Pancreas (tissue), 10 donors: ENCODE measurements around the gene TOR3A. TPM values are rescaled to one million over a fixed set of nuclear protein-coding genes. Genes with fewer than 3 reads are reported as not detected.

Source experiments
- ATAC-seq, 4 donors: fragments of 200-7000 bp; cut with Tn5 transposase; one replicate each; pipeline versions ENCODE4 v1.8.0 to v1.9.1; 2020; ENCODE audit warnings: mild to moderate bottlenecking in 4 of 4, moderate library complexity in 4 of 4
- DNase-seq, 6 donors: peaks; one replicate each; pipeline ENCODE4 v3.0.0-alpha.2; 2020
- FAIRE-seq: peaks from 2 replicates; lab custom pipeline; 2012; peaks lifted over from hg19 to GRCh38; lab: Jason Lieb, UNC
- H3K27ac ChIP-seq, 4 donors: fragments of 200-600 bp; sonication (generic); 1 replicate in 3 of 4; 2 replicates in 1 of 4; pipeline versions ENCODE4 v1.5.0 to v1.8.0; 2020
- H3K27me3 ChIP-seq, 4 donors: fragments of 200-600 bp; one replicate each; pipeline ENCODE4 v1.8.0; 2021
- H3K36me3 ChIP-seq, 3 donors: fragments of 200-600 bp; sonication (generic) in 1 of 3; one replicate each; pipeline versions ENCODE4 v1.5.0 to v1.8.0; 2020 to 2021
- H3K4me1 ChIP-seq, 3 donors: fragments of 200-600 bp; one replicate each; pipeline ENCODE4 v1.8.0; 2021
- H3K4me3 ChIP-seq, 4 donors: fragments of 200-600 bp; sonication (generic) in 2 of 4; one replicate each; pipeline versions ENCODE4 v1.5.0 to v1.8.0; 2020 to 2021
- H3K9me3 ChIP-seq, 4 donors: fragments of 200-600 bp; one replicate each; pipeline ENCODE4 v1.8.0; 2021
- CTCF ChIP-seq, 4 donors: fragments of 200-600 bp; sonication (generic) in 3 of 4; IDR thresholded peaks; one replicate each; pipeline versions ENCODE4 v1.5.0 to v1.8.0; 2021; ENCODE audit warnings: antibody characterized with exemption in 4 of 4
- WGBS, 2 donors: extraction: QIAGEN DNeasy Blood & Tissue Kit; methylation state at CpG; one replicate each; pipeline ENCODE4 v1.1.7; 2013; 5-methylcytosine and 5-hydroxymethylcytosine counted together
- intact Hi-C, 3 donors: fragments of 100-400 bp; cut with DNase I; formaldehyde crosslinking; loops; one replicate each; pipeline versions ENCODE4 v1.11.1 to v1.14.2; 2022
- polyA plus RNA-seq, 2 donors: library from polyadenylated mRNA; stranded (reverse); fragments of 200-250 nt; gene quantifications; one replicate each; pipeline ENCODE4 v1.2.3, GENCODE V29; 2013
- total RNA-seq, 6 donors: library from RNA; stranded (reverse); fragmentation: NEBNext Ultra II Directional in 4 of 6; extraction: Animal tissue kit (Norgen Biotek cat#: 25700) in 4 of 6; gene quantifications; one replicate each; pipeline versions ENCODE4 v1.2.1 to v1.2.4, GENCODE V29; 2021 to 2023
- donor health status: healthy with polysubstance abuse.
- donor health status: DM: no; HTN: no; CAD: no; lungs with moderate emphysema.
- donor health status: DM: no; HTN: no; CAD: no.
- donor health status: control.
- donor health status: control.
- donor health status: Bipolar disorder and iron deficiency.
- donor health status: DM: yes; HTN: yes; CAD: no.
- donor health status: DM: no; HTN: no; CAD: no.
- donor health status: DM: no; HTN: no; CAD: no.
- donor health status: DM: yes; HTN: yes; CAD: no.

Gene TOR3A
- total and polyA plus RNA-seq, 8 donors, result 8.3 to 20.0 (median 13.1) TPM

- TF ChIP-seq CTCF (IDR thresholded peaks at IDR 0.05), result no peak
- H3K27me3 ChIP-seq, result no peaks in the 10 kb centered on the region
- H3K27ac ChIP-seq, result peak overlapping the region; percentile 13 to 56 (median 38)
- no peaks in the 10 kb centered on the region for H3K9me3 ChIP-seq
- intact Hi-C loops, result no loop called here
- peaks cover 9 to 14% (median 10%) of the 10 kb centered on the region in 3 donors for H3K4me1 ChIP-seq
- peaks cover 0 to 31% (median 11%) of the 10 kb centered on the region in 3 donors for H3K36me3 ChIP-seq
- ATAC-seq, result peak; percentile 66 to 83 (median 80)
- WGBS, 2 donors, result 3 to 6% methylated on average over 5 of the region's 5 CpGs
- H3K4me3 ChIP-seq, result no peak overlapping the region
- no peak for FAIRE-seq
- DNase-seq, result peak in 5 of 6 donors; percentile 58 to 79 (median 67)
These were observed 9.9 kb downstream of the TOR3A start for GRCh38 chr1:179091691-179092165.

GRCh38 chr1:179092896-179093461 lies 11.1 kb downstream of the TOR3A start:
- H3K9me3 ChIP-seq, result no peaks in the 10 kb centered on the region
- DNase-seq (no peak), ATAC-seq (no peak), FAIRE-seq (no peak)
- no peaks in the 10 kb centered on the region for H3K27me3 ChIP-seq
- H3K4me1 ChIP-seq, result peaks cover 9 to 14% (median 10%) of the 10 kb centered on the region in 3 donors
- TF ChIP-seq CTCF (IDR thresholded peaks at IDR 0.05), result no peak
- 85 to 95% methylated on average over 9 of the region's 9 CpGs for WGBS, 2 donors
- intact Hi-C loops, result no loop called here
- H3K4me3 ChIP-seq, result no peak overlapping the region
- H3K27ac ChIP-seq, result peak overlapping the region in 1 of 4 donors; percentile 30
- H3K36me3 ChIP-seq, result peaks cover 0 to 32% (median 11%) of the 10 kb centered on the region in 3 donors

GRCh38 chr1:179094818-179095217 lies 12.9 kb downstream of the TOR3A start:
- ATAC-seq (no peak), FAIRE-seq (no peak)

GRCh38 chr1:179095377-179095776 lies 13.5 kb downstream of the TOR3A start:
- H3K4me3 ChIP-seq, result no peak overlapping the region
- intact Hi-C loops, result no loop called here
- WGBS, 2 donors, result 87 to 93% methylated on average over 4 of the region's 4 CpGs
- H3K36me3 ChIP-seq, result peaks cover 0 to 32% (median 11%) of the 10 kb centered on the region in 3 donors
- ATAC-seq, result no peak
- H3K4me1 ChIP-seq, result peaks cover 9 to 14% (median 10%) of the 10 kb centered on the region in 3 donors
- H3K27ac ChIP-seq, result no peak overlapping the region
- FAIRE-seq, result no peak
- H3K27me3 ChIP-seq, result no peaks in the 10 kb centered on the region
- TF ChIP-seq CTCF (IDR thresholded peaks at IDR 0.05), result no peak
- DNase-seq, result no peak
- H3K9me3 ChIP-seq, result no peaks in the 10 kb centered on the region

More at GRCh38 chr1:179094818-179095217, 12.9 kb downstream of the TOR3A start:
- H3K9me3 ChIP-seq, result no peaks in the 10 kb centered on the region
- peaks cover 0 to 32% (median 11%) of the 10 kb centered on the region in 3 donors for H3K36me3 ChIP-seq
- TF ChIP-seq CTCF (IDR thresholded peaks at IDR 0.05), result no peak
- intact Hi-C loops, result no loop called here
- no peak overlapping the region for H3K4me3 ChIP-seq
- DNase-seq, result no peak
- WGBS, 2 donors, result 82 to 84% methylated on average over 5 of the region's 5 CpGs
- no peak overlapping the region for H3K27ac ChIP-seq
- no peaks in the 10 kb centered on the region for H3K27me3 ChIP-seq
- peaks cover 9 to 14% (median 10%) of the 10 kb centered on the region in 3 donors for H3K4me1 ChIP-seq

- 47 to 54% methylated on average over 3 of the region's 3 CpGs for WGBS, 2 donors
These were observed 14.1 kb downstream of the TOR3A start for GRCh38 chr1:179095924-179096323.

More at GRCh38 chr1:179095924-179096323, 14.1 kb downstream of the TOR3A start:
- Histone ChIP-seq H3K4me3 (no peak overlapping the region), H3K27ac (no peak overlapping the region), H3K4me1 (peaks cover 9 to 14% (median 10%) of the 10 kb centered on the region in 3 donors), H3K9me3 (no peaks in the 10 kb centered on the region), H3K27me3 (no peaks in the 10 kb centered on the region), H3K36me3 (peaks cover 0 to 32% (median 11%) of the 10 kb centered on the region in 3 donors)
- no peak for TF ChIP-seq CTCF (IDR thresholded peaks at IDR 0.05)
- intact Hi-C loops, result no loop called here
- FAIRE-seq, result no peak
- ATAC-seq, result no peak
- no peak for DNase-seq
